Spleen (tissue), 11 donors: ENCODE measurements around the gene ZNF530. TPM values are rescaled to one million over a fixed set of nuclear protein-coding genes. Genes with fewer than 3 reads are reported as not detected.

Experiments
- DNase-seq: peaks from one replicate; pipeline ENCODE4 v3.0.0-alpha.2; 2020
- H3K27ac ChIP-seq, 8 donors: fragments of 200-600 bp; sonication (generic) in 7 of 8; 1 replicate in 4 of 8; 2 replicates in 4 of 8; pipeline versions ENCODE4 v1.5.0 to v1.8.0; 2016 to 2021; ENCODE audit warnings: inconsistent platforms in 4 of 8, mild to moderate bottlenecking in 4 of 8, moderate library complexity in 1 of 8
- H3K27me3 ChIP-seq, 7 donors: fragments of 200-600 bp; sonication (generic) in 6 of 7; replicated peaks in 1 of 7; 1 replicate in 4 of 7; 2 replicates in 3 of 7; pipeline versions ENCODE4 v1.5.0 to v1.8.0; 2016 to 2021; ENCODE audit warnings: inconsistent platforms in 3 of 7, mild to moderate bottlenecking in 1 of 7
- H3K36me3 ChIP-seq, 6 donors: fragments of 200-600 bp; sonication (generic) in 5 of 6; 1 replicate in 4 of 6; 2 replicates in 2 of 6; pipeline versions ENCODE4 v1.5.0 to v1.8.0; 2016 to 2021; ENCODE audit warnings: inconsistent platforms in 2 of 6
- H3K4me1 ChIP-seq, 6 donors: fragments of 200-600 bp; sonication (generic) in 5 of 6; 1 replicate in 3 of 6; 2 replicates in 3 of 6; pipeline versions ENCODE4 v1.5.0 to v1.8.0; 2016 to 2021; ENCODE audit warnings: inconsistent platforms in 3 of 6
- H3K4me3 ChIP-seq, 8 donors: fragments of 200-600 bp; sonication (generic) in 7 of 8; 1 replicate in 4 of 8; 2 replicates in 4 of 8; pipeline versions ENCODE4 v1.5.0 to v1.8.0; 2016 to 2021; ENCODE audit warnings: inconsistent platforms in 4 of 8, mild to moderate bottlenecking in 4 of 8, moderate library complexity in 2 of 8
- H3K9me3 ChIP-seq, 8 donors: fragments of 200-600 bp; sonication (generic) in 7 of 8; 1 replicate in 4 of 8; 2 replicates in 4 of 8; pipeline versions ENCODE4 v1.5.0 to v1.8.0; 2016 to 2021; ENCODE audit warnings: inconsistent platforms in 4 of 8
- POLR2A ChIP-seq, 3 donors: fragments of 450-650 bp; IDR thresholded peaks; one replicate each; pipeline ENCODE4 v1.5.1; 2017; ENCODE audit warnings: antibody characterized with exemption in 3 of 3, mild to moderate bottlenecking in 1 of 3
- POLR2AphosphoS5 ChIP-seq, 3 donors: sonication (generic); formaldehyde crosslinking; IDR thresholded peaks; one replicate each; pipeline ENCODE4 v1.5.1; 2017; ENCODE audit warnings: antibody characterized with exemption in 3 of 3
- WGBS, 5 donors: extraction: QIAGEN DNeasy Blood & Tissue Kit in 3 of 5; methylation state at CpG; one replicate each; pipeline versions ENCODE4 v1.1.5 to v1.1.7; 2013 to 2018; 5-methylcytosine and 5-hydroxymethylcytosine counted together
- intact Hi-C: fragments of 100-400 bp; cut with DNase I; formaldehyde crosslinking; loops from one replicate; pipeline ENCODE4 v1.15.0; 2023; ENCODE audit warnings: low total_unique reads
- polyA plus RNA-seq, 3 donors: library from polyadenylated mRNA; stranded (reverse); fragments of 200-250 nt; gene quantifications; one replicate each; pipeline ENCODE4 v1.2.1, GENCODE V29; 2013
- total RNA-seq, 7 donors: library from RNA; depleted of rRNA in 3 of 7; stranded (reverse); fragments of >200 nt in 3 of 7; fragmentation: NEBNext Ultra II Directional in 4 of 7; extraction: Animal tissue kit (Norgen Biotek cat#: 25700) in 4 of 7; gene quantifications; one replicate each; pipeline versions ENCODE4 v1.1.0 to v1.2.1, GENCODE V29; 2016 to 2021
- TF ChIP-seq, protein P1 (sequence below), 11 experiments: fragments of 200-600 bp in 7 of 11; fragments of 450-650 bp in 4 of 11; sonication (generic) in 4 of 11; IDR thresholded peaks in 8 of 11; conservative IDR thresholded peaks in 3 of 11; 1 replicate in 7 of 11; 2 replicates in 4 of 11; pipeline versions ENCODE4 v1.4.0 to v1.8.0; 2016 to 2021; ENCODE audit warnings: antibody characterized with exemption in 11 of 11, inconsistent platforms in 4 of 11, mild to moderate bottlenecking in 1 of 11
- donor health status: healthy with polysubstance abuse.
- donor health status: DM: no; HTN: no; CAD: no; lungs with moderate emphysema.
- donor health status: DM: no; HTN: no; CAD: no.
- donor health status: Bipolar disorder and iron deficiency.
- donor health status: healthy.
- donor health status: DM: no; HTN: no; CAD: no.
- donor health status: DM: yes; HTN: yes; CAD: no.

Gene ZNF530
- total and polyA plus RNA-seq, 10 donors, result 2.4 to 7.4 (median 3.5) TPM

DNA sequence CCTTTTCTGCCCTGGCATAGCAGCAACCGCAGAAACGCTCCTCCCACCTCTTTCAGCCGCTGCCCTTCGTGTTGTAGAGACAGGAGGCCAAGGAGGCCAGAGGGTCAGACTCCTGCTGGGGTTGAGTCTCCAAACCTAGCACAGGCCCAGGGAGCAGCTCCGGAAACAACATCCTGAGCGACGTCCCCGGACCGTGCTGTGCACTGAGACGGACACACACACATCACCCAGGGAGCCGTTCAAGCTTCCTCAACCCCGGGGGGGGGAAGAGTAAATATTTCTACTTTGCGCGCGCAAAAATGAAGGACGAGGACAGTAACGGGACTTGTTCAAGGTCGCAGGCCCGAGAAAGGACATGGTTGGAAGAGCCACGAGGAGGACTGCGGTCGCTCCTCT, 40.7 kb upstream of the ZNF530 start:
- no peak for TF ChIP-seq POLR2A (IDR thresholded peaks at IDR 0.05)
- TF ChIP-seq, protein P1, sequence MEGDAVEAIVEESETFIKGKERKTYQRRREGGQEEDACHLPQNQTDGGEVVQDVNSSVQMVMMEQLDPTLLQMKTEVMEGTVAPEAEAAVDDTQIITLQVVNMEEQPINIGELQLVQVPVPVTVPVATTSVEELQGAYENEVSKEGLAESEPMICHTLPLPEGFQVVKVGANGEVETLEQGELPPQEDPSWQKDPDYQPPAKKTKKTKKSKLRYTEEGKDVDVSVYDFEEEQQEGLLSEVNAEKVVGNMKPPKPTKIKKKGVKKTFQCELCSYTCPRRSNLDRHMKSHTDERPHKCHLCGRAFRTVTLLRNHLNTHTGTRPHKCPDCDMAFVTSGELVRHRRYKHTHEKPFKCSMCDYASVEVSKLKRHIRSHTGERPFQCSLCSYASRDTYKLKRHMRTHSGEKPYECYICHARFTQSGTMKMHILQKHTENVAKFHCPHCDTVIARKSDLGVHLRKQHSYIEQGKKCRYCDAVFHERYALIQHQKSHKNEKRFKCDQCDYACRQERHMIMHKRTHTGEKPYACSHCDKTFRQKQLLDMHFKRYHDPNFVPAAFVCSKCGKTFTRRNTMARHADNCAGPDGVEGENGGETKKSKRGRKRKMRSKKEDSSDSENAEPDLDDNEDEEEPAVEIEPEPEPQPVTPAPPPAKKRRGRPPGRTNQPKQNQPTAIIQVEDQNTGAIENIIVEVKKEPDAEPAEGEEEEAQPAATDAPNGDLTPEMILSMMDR (IDR thresholded peaks at IDR 0.05 in 8 of 11, conservative IDR thresholded peaks at IDR 0.05 in 3 of 11), result no peak
- TF ChIP-seq POLR2AphosphoS5 (IDR thresholded peaks at IDR 0.05), result no peak
- Histone ChIP-seq H3K36me3 (peaks cover 4 to 33% (median 24%) of the 10 kb centered on the region in 6 donors), H3K4me1 (peaks cover 10 to 26% (median 19%) of the 10 kb centered on the region in 6 donors), H3K27ac (peak overlapping the region in 7 of 8 donors; percentile 9 to 87 (median 76)), H3K9me3 (peaks cover 1 to 67% (median 54%) of the 10 kb centered on the region in 8 donors), H3K4me3 (peak overlapping the region; percentile 72 to 99 (median 90)), H3K27me3 (peaks cover 0 to 5% (median 0%) of the 10 kb centered on the region in 7 donors)
- intact Hi-C loops, result no loop called here
- WGBS, 5 donors, result 1 to 3% (median 1%) methylated on average over 20 to 22 of the region's 22 CpGs
- peak; percentile 72 for DNase-seq

DNA sequence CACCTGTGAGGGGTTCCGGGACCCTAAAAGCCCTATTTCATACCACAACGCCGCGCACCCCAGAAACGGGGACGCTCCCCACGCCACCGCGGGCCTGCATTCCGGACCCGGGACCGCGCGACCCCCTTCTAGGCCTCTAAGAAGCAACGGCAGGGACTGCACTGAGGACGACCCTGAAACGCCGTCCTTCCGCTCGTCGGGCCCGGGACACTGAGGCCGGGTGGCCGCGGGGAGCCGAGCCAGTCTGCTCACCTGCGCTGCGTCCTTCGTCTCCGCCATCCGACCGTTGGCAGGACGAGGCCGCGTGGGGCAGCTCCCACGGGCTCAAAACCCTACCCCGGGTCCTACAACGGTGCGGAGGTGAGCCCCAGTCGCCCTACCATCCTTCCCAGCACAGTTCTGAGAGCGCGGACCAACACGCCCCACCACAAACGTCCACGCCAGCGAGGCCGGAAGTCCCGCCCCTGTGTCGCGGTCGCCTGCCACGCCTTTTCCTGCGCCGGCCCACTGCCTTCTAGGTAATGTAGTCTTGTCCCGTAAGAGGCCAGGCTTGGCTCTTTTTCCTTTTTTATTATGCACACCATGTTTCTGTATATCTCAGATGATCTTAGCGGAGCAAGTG, 40.2 kb upstream of the ZNF530 start, which contains the start of gene ZNF550:
ZNF550 (minus strand) TSS at position 460 of the 622 bp plus-strand sequence; CDS start at position 279, 181 bp downstream.
- 0 to 4% (median 1%) methylated on average over 21 to 56 of the region's 56 CpGs for WGBS, 5 donors
- Histone ChIP-seq H3K27ac (peak within 1 kb of the TSS; percentile 9 to 87 (median 74)), H3K9me3 (peaks cover 3 to 67% (median 54%) of the 10 kb centered on the region in 8 donors), H3K4me3 (peak within 1 kb of the TSS; percentile 72 to 99 (median 90)), H3K27me3 (peaks cover 0 to 5% (median 0%) of the 10 kb centered on the region in 7 donors), H3K36me3 (peaks cover 4 to 27% (median 19%) of the 10 kb centered on the region in 6 donors), H3K4me1 (peaks cover 10 to 26% (median 19%) of the 10 kb centered on the region in 6 donors)
- DNase-seq, result peak; percentile 95
- intact Hi-C loops, result no loop called here
- peak; percentile 90 to 93 (median 91) for TF ChIP-seq POLR2AphosphoS5 (IDR thresholded peaks at IDR 0.05)
- TF ChIP-seq, protein P1 (IDR thresholded peaks at IDR 0.05 in 8 of 11, conservative IDR thresholded peaks at IDR 0.05 in 3 of 11), result no peak

DNA sequence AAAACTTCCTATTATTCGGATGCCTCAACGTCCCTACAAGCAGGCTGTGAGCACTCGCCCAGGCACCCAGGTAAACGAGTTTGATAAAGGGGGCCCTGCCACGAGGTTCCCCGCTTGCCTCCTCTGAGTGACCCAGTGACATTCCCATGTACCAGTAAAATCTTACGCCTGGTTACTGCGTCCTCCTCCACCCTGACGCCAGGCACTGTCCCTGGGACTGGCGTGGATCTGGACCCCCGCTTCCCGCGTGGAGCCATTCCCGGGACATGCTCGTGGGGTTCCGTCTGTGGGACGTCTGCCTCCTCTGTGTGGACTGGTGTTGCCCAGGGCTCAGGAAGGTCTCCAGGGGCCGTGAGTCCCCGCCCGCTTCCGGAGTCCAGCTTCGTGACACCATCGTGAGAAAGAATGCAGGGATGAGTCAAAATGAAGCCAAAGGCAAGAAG, 39.6 kb upstream of the ZNF530 start:
- peaks cover 4 to 67% (median 54%) of the 10 kb centered on the region in 8 donors for H3K9me3 ChIP-seq
- intact Hi-C loops, result no loop called here
- H3K4me3 ChIP-seq, result peak overlapping the region; percentile 72 to 99 (median 90)
- 23 to 37% (median 35%) methylated on average over 21 to 23 of the region's 23 CpGs for whole genome bisulfite sequencing, 5 donors
- peaks cover 0 to 5% (median 0%) of the 10 kb centered on the region in 7 donors for H3K27me3 ChIP-seq
- H3K27ac ChIP-seq, result peak overlapping the region in 7 of 8 donors; percentile 61 to 87 (median 76)
- H3K36me3 ChIP-seq, result peaks cover 4 to 22% (median 13%) of the 10 kb centered on the region in 6 donors
- DNase-seq, result peak; percentile 68
- peaks cover 10 to 26% (median 19%) of the 10 kb centered on the region in 6 donors for H3K4me1 ChIP-seq
- TF ChIP-seq POLR2A (IDR thresholded peaks at IDR 0.05) (no peak), POLR2AphosphoS5 (IDR thresholded peaks at IDR 0.05) (no peak)
- TF ChIP-seq, protein P1 (IDR thresholded peaks at IDR 0.05 in 8 of 11, conservative IDR thresholded peaks at IDR 0.05 in 3 of 11), result no peak

DNA sequence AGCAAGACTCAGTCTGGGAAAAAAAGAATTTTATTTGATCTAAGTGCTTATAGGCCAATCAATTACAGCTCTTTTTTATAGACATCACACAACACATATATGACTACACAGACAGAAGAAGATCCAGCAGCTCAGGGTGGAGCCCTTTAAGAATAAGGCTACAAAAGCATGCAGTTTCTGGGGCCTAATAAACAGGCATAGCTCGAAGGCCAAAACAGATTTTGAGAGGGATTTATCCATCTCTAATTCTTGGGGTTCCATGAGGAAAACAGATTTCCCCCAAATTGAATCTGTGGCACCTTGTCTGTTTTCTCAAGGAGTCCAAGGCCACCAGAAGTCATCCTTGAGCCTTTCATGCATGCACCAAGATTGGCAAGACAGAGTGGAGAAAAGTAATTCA, 36.1 kb upstream of the ZNF530 start:
- WGBS, 5 donors, result 59 to 69% (median 60%) methylated on average over 1 of the region's 1 CpG
- H3K36me3 ChIP-seq, result no peaks in the 10 kb centered on the region
- H3K27ac ChIP-seq, result no peak overlapping the region
- H3K4me1 ChIP-seq, result peaks cover 4 to 15% (median 11%) of the 10 kb centered on the region in 6 donors
- TF ChIP-seq POLR2AphosphoS5 (IDR thresholded peaks at IDR 0.05), result no peak
- TF ChIP-seq POLR2A (IDR thresholded peaks at IDR 0.05), result no peak
- TF ChIP-seq, protein P1 (IDR thresholded peaks at IDR 0.05 in 8 of 11, conservative IDR thresholded peaks at IDR 0.05 in 3 of 11), result no peak
- peaks cover 16 to 87% (median 79%) of the 10 kb centered on the region in 8 donors for H3K9me3 ChIP-seq
- intact Hi-C loops, result no loop called here
- no peak overlapping the region for H3K4me3 ChIP-seq
- H3K27me3 ChIP-seq, result peaks cover 0 to 5% (median 0%) of the 10 kb centered on the region in 7 donors
- DNase-seq, result no peak
